ENCODE measurements around the gene LITAF.

GRCh38 chr16:11630768-11631056, 44.0 kb upstream of the LITAF start:
- no peak for TF ChIP-seq CTCF (conservative IDR thresholded peaks at IDR 0.05; ENCODE audit: low read length)
- no peak for TF ChIP-seq EZH2phosphoT487 (IDR thresholded peaks at IDR 0.05; ENCODE audit: borderline replicate concordance, low read depth, low read length)
